Measurements from ENCODE around the gene ADM.

DNA sequence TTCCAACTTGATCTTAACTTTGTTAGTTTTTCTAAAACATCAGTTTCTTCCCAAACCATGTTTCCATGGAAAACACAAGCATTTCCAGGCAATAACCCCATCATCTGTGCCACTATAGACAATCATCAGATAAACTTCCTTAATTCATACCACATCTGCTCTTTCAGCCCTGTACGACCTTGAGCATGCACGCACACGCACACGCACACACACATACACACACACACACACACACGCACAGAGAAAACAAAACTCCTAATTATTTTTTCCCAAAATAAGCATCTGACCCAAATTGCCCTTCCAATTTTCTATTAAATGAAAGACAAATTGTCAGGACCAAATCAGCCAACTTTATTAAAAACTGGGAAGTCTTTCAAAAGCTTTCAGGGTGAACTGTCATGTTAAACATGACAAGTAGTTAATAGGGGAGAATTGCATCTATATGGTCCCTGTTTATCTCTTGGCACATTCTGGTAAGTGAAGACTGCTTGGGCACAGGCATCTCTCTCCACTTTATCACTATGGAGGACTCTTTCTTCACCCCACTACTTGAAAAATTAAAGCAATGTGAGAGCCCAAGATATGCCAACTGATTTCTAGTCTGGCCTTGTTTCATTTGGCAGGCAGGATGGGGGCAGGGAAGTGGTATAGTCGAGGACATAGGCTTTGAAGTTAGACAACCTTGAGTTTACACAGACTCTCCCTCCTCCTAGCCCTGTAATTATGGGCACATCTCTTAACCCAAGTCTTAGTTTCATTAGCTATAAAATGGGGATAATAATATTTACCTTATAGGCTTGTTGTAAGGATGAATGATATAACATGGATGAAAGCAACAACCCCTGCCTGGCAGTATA is 15.1 kb downstream of the ADM start:
- no peak for TF ChIP-seq EZH2phosphoT487 (IDR thresholded peaks at IDR 0.05; ENCODE audit: low read length)
- TF ChIP-seq EZH2 (optimal IDR thresholded peaks at IDR 0.05; ENCODE audit: low read depth, low read length) = no peak

All from MM.1S (cell line).